Tracheal epithelial cell (primary cell): Measurements from ENCODE around the gene SCYGR3. TPM values are rescaled to one million over a fixed set of nuclear protein-coding genes. Genes with fewer than 3 reads are reported as not detected.

Source experiments
- total RNA-seq: library from RNA; depleted of rRNA; stranded (reverse); fragments of >200 nt; gene quantifications from 2 replicates; pipeline ENCODE4 v1.2.1, GENCODE V29; 2014

SCYGR3 gene
- total RNA-seq = not detected in 2 replicates

DNA sequence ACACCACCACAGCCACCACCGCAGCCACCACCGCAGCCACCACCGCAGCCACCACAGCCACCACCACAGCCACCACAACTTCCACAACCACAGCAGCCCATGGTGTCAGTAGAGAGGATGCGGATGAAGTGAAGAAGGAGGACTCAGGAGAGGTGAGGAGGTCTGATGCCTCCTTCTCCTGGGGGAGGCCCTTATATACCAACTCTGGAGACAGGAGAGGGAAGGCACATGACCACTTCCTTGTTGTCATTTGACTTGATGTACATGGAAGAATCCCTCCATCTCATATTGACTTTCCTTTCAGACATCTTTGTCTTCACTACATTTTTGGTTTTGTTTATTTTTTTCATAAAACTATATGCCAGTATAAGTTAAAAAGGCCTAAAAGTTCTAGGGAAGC, at the start of gene SCYGR3:
Gene SCYGR3, minus strand, starts transcription at position 101 of the 400 bp plus-strand sequence. Its CDS starts 0 bp downstream, at position 101.

GRCh38 chr2:227617316-227618230, 2.9 kb upstream of the SCYGR3 start, which contains the start of gene SCYGR4:
SCYGR4 (plus strand) TSS chr2:227617498; CDS start chr2:227617498, 0 bp downstream.

GRCh38 chr2:227598835-227599503, 15.7 kb downstream of the SCYGR3 start, which contains the start of gene SCYGR2:
SCYGR2 (plus strand) TSS chr2:227598893; CDS start chr2:227598893, 0 bp downstream.

Other genes with a start within 250 kb of the SCYGR3 start
- gene TM4SF20, start 235.5 kb downstream of the SCYGR3 start, total RNA-seq = not detected in 2 replicates
- not detected in 2 replicates for gene SCYGR1, start 226.9 kb downstream of the SCYGR3 start, total RNA-seq
- 66.1 and 98.8 TPM in 2 replicates for gene AGFG1, start 142.7 kb downstream of the SCYGR3 start, total RNA-seq
- gene SCYGR2, start 15.9 kb downstream of the SCYGR3 start, total RNA-seq = not detected in 2 replicates
- not detected in 2 replicates for gene SCYGR4, start 2.7 kb upstream of the SCYGR3 start, total RNA-seq
- not detected in 2 replicates for gene SCYGR5, start 52.0 kb upstream of the SCYGR3 start, total RNA-seq
- 0.48 TPM in 1 of 2 replicates, not detected in the other for gene SLC19A3, start 103.2 kb upstream of the SCYGR3 start, total RNA-seq
- not detected in 2 replicates for gene SCYGR6, start 109.9 kb upstream of the SCYGR3 start, total RNA-seq
- not detected in 2 replicates for gene SCYGR7, start 113.5 kb upstream of the SCYGR3 start, total RNA-seq
- gene SCYGR8, start 131.1 kb upstream of the SCYGR3 start, total RNA-seq = not detected in 2 replicates
- gene CCL20, start 199.0 kb upstream of the SCYGR3 start, total RNA-seq = 2.6 and 158 TPM in 2 replicates